HG03571 (cell line): ENCODE measurements around the gene MCM3AP.

Source experiments
- ATAC-seq: cut with Tn5 transposase; IDR thresholded peaks from one replicate; pipeline ENCODE4 v1.9.1; 2021; ENCODE audit not compliant: unreplicated experiment

Gene MCM3AP

GRCh38 chr21:46220275-46220810 lies 65.1 kb downstream of the MCM3AP start:
- no peak for ATAC-seq

- ATAC-seq: no peak
Observed at GRCh38 chr21:46219591-46220239, 65.7 kb downstream of the MCM3AP start.

- no peak for ATAC-seq
Observed at GRCh38 chr21:46218906-46219590, 66.4 kb downstream of the MCM3AP start.

GRCh38 chr21:46217511-46218196 lies 67.8 kb downstream of the MCM3AP start:
- ATAC-seq: no peak

DNA sequence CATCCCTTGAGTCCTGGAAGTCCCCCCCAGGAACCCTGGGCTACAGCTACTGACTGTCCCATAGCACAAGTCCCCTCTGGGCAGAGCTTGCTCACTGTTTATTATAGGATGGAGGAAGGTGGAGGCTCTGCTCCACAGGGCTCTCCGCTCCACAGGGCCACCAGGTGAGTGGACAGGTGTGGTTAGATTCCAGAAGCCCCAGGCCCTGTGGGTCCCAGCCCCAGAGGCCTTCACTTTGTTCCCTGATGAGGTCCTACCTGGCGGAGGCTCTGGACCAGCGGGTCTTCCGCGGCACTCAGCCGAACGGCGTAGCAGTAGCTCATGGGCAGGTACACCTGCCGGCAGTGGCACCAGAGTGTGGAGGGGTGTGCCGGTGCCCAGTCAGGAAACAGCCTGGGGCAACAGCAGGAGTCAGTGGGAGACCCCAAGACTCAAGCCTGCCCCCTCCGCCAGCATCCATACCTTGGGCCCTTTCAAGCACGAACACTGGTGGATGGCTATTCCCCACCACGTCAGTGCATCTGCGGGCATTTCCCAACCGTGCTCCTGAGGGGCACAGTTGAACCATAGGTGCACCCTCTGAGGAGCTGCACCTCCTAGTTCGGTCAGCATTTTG lies 69.2 kb downstream of the MCM3AP start:
- ATAC-seq: no peak

- ATAC-seq: no peak
Observed at GRCh38 chr21:46215436-46216131, 69.8 kb downstream of the MCM3AP start.

GRCh38 chr21:46214478-46215340 lies 70.7 kb downstream of the MCM3AP start:
- no peak for ATAC-seq

DNA sequence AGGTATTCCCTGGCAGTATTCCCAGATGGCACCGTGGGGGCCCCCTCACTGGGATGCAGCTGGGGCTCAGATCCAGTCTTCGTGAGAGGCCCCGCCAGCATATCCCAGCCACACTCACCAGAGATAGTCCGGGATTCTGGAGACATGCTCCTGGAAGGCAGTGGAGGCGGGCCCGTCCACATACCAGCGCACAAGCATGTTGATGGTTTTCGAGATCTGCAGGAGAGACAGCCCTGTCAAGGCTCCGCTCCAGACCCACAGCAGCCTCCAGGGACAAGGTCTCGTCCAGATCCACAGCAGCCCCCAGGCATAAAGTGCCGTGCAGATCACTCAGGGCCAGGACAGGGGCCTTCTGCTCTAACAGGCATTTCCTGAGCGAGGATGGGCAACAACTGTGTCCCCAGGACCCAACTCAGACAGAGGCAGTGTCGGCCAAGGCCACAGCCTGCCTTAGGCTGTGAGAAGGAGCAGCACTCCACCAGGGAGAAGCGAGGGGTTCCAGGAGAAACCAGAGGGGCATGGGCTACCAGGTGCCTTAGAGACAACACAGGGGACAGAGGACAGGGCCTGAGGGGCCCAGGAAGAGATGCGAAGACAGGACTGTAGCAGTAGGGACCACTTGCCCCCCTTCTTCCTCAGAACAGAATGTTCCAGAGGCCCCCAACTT lies 71.7 kb downstream of the MCM3AP start:
- ATAC-seq: no peak

DNA sequence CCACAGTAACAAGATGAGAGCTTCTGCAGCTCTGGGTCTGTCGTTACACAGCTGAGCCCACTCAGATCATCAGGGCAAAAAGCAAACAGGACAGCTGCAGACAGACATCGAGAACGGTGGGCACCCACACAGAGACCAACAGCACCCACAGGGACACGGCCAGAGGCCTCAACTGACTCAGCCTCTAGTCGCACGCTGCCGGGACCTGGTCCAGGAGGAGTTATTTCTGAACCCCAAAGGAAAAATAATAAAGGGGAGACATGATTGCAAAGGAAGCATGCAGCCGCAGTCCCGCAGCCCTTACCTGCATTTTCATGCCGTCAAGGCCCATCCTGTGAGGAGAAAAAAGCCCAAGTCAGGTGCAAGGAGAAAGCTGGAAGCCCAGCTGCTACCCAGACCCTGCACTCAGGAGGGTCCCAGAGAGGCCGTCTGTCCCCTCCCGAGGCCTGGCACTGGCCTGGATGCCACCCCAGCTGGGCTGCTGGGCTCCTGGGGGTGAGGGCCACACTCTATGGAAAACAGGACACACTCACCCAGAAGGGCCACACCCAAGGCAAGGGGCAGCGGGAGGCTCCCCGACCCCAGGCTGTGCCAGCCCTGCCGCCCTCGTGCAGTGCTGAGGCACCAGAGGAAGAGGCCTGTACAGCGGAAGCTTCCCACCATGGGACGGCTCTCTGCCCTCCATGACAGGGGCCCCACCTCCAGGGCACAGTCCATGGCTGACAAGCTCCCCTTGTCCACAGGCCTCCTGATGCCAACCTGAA lies 72.5 kb downstream of the MCM3AP start:
- no peak for ATAC-seq

DNA sequence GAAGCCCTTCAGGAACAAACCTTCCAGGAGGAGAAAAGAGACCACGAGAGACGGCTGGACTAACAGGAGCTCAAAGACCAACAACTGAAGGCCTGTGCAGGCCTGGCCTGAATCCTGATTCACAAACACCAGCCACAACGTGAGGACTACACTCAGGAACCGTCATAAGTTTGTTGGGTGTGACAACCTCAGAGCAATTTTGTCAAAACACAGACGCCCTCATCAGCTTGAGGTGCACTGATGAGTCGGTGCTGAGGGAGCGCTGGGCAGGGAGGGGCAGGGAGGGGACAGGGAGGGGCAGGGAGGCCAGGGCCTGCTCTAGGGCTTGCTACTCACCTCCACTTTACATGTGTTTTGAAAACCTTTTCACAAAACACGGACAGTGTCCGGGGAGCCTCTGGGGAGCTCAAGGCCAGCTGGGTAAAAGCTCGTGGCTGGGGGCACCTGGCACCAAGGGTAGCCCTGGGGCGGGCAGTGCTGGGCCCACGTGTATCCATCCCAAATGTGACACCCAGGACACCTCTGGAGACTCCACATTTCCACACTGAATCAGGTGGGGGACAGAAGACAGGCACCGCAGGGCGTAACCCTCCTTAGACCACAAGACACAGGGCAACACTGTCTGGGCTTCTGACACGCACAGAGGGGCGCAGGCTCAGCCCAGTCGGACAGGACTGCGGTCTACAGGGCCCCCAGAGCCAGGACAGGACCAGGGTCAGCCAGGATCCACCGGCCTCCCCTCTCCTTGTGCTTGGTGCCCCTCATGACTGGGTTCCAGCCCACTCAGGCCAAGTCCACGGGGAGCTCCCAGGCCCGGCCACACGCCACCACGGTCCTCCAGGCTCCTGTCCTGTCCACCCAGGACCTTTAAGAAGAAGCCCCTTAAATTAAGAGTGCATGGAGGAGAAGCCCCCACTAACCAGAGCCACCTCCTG lies 73.4 kb downstream of the MCM3AP start:
- ATAC-seq: no peak

- no peak for ATAC-seq
Observed at GRCh38 chr21:46211376-46211775, 74.0 kb downstream of the MCM3AP start.

DNA sequence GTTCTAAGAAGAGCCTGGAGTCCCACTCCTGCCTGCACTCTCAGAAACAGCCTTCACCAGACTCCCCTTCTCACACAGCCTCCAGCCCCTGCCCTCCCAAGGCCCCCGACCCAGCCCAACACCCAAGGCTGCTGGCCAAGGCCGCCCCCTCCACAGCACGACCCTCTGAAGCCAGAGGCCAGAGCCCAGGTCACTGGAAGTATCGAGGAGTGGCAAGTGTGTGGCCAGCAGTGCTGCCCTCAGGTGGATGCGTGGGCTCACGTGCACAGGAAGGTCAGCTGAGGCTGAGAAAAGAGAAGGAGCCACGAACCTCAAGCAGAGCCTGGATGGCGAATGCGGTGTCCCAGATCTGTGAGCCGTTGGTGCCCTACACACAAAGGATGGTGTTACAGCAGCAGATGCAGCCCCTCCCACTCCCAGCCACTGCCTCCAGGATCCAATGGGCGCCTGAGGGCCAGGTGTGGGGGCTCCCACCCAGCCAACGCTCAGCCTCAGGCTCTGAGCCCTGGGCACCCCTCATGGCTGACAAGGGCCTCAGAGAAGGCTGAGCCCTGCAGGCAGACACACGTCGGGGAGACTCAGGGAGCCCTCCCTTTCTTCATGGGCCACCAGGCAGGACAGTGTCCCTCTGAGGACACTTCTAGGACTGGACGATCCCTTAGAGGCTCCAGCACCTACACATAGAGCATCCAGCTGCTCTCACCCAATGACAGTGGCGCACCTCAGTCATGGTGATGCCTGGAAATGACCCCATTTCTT lies 74.9 kb downstream of the MCM3AP start:
- no peak for ATAC-seq

DNA sequence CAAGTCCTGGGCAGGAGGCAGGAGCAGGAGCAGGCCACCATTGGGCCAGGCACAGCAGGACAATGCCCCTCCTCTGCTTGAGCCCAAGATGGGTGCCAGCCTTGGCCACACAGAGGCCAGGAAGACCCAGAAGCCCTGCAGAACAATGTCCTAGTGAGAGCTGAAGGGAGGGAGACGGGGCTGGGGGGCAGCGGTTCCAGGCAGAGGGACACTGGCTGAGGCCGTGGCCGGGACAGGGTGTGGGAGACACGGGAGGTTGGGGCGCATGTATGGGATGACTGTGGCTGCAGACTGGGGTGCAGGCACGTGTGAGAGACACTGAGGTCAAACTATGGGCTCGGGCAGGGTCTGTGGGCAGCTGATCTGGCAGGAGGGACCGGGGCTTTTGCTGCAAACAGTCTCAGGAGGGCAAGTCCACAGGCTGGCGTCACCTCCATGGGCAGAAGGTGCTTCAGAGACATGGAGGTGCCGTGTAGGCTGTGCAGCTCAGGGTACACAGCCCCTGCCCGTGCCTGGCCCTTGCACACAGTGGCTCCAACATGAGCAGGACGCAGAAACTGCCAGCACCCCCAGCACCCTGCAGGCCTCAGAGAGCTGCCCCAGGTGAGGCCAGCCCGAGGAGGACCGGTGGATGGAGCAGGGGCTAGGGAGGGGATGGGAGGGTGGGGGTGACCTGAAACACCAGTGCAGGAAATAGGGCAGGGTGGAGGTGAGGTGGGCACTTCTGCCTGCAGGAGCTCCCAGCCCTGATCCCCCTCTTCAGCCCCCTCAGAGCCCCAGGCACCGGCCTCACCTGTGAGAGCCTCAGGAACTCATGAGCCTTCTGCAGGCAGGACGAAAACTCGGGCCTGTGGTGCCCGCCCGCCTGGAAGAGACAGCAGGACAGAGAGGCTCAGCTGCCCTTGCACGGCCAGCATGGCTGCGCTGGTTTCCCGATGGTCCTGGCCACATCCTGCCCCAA lies 76.4 kb downstream of the MCM3AP start:
- ATAC-seq: no peak

DNA sequence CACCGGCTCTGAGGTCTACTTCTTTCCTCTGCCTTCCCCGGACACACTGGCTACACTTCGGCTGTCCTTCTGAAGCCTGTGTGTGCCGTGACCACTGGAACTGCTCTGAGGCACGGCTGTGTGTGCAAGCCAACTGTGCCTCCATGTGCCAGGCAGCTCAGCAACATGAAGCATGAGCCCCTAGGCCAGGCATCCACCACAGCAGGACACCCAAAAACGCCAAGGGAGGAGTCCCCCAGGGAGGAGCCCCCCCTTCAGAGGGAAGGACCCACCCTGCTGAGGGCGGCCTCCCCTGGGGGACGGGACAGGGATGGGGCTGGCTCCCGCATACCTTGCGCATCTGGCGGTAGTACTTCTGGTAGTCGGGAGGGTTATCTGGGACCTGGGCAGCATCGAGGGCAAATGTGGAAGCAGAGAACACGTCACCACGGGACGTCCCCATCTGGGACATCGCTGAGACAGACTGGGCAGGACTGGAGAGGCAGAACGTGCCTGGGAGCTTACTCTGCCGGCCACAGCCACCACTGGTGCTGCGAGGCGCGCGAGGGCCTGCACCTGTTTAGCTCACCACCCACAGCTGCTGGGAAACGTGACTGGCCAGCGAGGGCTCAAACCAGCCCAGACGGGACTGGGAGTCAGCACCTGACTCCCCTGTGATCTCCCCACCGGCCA lies 77.4 kb downstream of the MCM3AP start:
- no peak for ATAC-seq
